Measurements from ENCODE around the gene ZNF254. TPM values are rescaled to one million over a fixed set of nuclear protein-coding genes. Genes with fewer than 3 reads are reported as not detected.

The ZNF254 gene
- total RNA-seq, 1 donor from 2014 or later = 23.0 TPM

Other genes starting within 250 kb of the ZNF254 start
- 0.62 and 1.1 TPM in 2 replicates for gene ZNF726, start 172.3 kb upstream of the ZNF254 start, total RNA-seq